HG03135 (cell line): Measurements from ENCODE around the gene SH2D6.
"Not testable (repeated sequence)": the region's sequence is repeated elsewhere in the genome, so short reads cannot be mapped to it uniquely, and the experiment has no call there.

Experiments
- ATAC-seq: cut with Tn5 transposase; IDR thresholded peaks from one replicate; pipeline ENCODE4 v1.9.1; 2021; ENCODE audit warnings: mild to moderate bottlenecking, moderate library complexity; ENCODE audit not compliant: unreplicated experiment

Gene SH2D6

DNA sequence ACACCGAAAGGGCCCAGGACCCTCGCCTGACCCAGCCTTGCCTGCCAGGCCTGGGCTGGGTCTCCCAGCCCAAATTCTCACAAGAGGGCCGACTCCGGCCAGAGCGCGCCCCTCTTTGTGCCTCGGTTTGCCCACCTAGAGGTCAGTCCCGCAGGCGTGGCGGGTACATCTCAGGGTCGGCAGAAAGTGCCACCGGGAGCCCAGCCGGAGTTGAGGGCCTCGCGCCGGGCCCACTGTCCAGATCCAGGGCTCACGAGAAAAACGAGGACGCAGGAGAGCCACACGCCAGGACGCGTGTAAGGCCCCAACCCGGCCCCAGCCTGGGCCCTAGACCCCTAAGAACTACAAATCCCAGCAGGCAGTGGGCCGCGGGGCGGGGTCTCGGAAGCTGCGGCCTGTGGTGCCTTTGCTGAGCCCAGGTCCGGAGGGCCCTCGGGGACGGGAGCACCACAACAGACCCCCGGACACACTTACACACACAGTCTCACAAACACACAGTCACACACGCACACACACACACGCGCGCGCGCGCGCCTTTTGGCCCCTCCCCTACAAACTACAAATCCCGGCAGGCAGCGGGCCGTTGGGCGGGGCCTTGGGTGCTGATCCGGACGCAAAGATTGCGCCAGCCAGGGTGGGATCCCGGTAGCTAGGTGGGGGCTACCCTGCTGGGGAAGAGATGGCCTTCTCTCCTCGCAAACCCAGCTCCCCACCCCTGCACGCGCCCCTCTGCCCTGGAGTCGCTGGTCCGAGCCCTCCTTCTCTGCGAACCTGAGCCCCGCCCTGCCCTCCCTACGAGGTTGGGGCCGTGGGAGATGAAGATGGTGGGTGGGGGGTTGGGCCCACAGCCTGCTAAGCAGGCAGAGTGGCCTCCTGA is at the start of gene SH2D6:
Gene SH2D6, plus strand, starts transcription at position 583 of the 877 bp plus-strand sequence. CDS start 10,752 bp downstream, outside the sequence.
- peak; percentile 85 for ATAC-seq

DNA sequence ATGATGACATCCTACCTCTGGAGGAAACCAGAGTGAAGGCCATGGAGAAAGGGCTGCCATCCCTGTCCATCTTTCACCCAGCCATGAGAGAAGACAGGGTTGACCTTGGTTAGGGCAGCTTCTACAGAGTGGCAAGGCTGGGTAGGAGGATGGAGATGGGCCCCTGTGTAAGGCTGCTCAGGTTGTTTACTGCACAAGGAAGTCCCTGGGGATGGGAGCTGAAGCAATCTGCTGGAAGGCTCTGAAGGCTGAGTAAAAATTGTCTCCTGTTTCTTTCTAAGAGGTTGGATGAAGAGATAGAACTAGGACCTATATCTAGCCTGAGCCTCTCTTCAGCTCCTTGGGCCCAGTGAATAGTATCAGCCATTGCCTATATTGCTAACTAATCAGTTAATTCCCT is 49.6 kb upstream of the SH2D6 start:
- ATAC-seq = no peak

DNA sequence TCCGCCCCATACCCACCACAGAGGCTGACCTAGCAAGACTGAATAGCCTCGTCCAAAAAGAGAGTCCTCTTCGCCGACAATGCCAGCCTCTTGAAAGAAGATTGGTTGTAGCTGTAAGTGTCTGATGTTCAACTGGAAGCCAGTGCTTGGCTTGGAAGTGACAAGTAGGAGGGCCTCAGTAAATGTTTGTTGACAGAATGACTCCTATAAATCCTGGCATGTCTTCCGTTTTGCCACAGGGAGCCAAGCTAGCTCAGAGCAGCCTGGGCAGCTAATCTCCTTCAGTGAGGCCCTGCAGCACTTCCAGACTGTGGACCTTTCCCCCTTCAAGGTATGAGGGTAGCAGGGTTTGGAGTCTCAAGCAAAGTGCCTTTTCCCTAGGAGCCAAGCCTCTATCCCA is 49.0 kb upstream of the SH2D6 start:
- no peak for ATAC-seq

DNA sequence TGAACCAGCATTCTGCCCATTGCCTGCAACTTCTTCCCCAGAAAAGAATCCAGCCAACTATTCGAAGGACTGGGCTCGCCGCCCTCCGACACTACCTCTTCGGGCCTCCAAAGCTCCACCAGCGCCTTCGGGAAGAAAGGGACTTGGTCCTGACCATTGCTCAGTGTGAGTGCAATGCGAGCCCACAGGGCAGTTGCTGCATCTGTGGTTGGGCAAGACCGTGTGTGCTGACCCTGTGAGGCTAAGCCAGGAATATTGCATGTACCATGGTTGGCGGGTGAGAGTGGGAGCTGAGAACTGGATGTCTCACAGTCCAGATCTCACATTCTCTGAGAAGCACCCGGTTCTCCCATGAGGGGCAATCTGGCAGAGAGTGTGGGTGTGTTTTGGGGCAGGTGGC is 47.5 kb upstream of the SH2D6 start:
- ATAC-seq = no peak

DNA sequence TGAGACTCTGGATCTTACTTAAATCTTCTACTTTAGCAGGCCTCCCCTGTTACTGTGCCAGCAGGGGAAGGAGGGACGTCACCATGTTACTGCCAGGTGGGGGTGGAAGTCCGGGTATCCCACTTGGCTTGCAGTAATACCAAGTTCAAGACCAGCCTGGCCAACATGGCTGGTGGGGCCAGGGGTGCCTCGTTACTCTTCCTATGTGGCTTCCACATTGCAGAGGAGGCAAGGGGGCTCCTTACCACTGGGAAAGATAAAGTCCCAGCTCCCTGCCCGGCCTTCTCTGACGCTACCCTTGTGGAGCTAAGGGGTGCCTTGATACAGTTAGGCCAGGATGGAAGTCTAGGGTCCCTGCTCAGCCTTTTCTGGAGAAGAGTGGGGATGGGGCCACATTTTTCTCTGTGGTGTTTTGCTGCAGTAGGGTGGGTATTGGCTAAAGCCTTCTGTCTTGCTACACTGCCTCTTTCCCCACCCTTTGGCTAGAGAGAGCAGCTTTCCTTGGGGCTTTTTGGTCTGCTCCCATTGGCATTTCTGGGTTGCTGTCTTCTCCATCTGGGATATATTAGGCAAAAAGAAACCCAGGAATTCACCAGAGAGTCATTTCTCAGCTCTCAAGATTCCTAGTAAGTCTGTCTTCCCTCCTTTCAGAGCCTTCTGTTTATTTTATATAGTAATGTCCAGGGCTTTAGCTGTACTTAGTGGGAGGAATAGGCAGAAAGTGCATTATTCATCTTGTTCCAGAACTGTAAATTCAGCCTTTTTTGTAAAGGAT is 42.0 kb upstream of the SH2D6 start:
- no peak for ATAC-seq

DNA sequence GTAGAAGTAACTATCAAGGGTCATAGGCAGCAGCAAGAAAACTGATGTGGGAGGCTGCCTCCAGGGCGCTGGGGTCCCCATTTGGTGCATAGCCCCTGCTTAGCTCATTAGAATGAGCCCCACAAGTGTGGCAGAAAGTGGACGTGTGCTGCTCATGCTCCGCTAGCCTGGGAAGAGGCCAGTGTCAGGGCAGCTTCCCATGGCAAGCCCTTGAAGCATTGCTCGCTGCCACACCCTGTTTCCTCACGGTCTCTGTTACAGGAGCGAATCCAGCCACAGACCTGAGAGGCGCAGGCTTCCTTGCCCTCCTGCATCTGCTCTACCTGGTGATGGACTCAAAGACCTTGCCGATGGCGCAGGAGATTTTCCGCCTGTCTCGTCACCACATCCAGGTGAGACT is 41.4 kb upstream of the SH2D6 start:
- no peak for ATAC-seq

DNA sequence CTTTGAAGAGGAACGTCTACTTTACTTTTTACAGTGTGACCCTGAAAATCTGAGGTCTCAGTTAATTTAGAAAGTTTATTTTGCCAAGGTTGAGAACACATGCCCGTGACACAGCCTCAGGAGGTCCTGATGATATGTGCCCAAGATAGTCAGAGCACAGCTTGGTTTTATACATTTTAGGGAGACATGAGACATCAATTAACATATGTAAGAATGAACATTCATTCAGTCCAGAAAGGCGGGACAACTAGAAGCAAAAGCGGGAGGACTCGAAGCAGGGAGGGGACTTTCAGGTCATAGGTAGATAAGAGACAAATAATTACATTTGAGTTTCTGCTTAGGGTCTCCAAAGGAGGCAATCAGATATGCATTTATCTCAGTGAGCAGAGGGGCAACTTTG is 40.3 kb upstream of the SH2D6 start:
- ATAC-seq = no peak

DNA sequence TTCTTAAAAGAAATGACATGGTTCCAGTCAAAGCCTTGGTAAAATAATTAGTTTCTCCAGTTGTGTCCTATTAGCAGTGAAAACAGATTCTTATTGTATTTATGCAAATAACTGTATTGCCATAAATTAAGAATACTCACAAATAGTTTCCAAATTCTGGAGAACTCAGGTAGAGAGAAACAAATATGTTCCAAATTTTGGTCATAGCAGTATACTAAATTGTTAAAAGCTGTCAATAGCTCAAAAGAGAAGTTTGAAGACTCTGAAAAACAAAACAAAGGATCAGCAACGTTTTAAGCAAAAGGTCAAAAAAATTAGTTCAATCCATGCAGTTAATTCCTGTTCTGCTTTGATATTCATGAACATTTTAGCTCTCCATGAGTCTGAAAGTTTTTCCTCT is 38.5 kb upstream of the SH2D6 start:
- ATAC-seq = no peak

DNA sequence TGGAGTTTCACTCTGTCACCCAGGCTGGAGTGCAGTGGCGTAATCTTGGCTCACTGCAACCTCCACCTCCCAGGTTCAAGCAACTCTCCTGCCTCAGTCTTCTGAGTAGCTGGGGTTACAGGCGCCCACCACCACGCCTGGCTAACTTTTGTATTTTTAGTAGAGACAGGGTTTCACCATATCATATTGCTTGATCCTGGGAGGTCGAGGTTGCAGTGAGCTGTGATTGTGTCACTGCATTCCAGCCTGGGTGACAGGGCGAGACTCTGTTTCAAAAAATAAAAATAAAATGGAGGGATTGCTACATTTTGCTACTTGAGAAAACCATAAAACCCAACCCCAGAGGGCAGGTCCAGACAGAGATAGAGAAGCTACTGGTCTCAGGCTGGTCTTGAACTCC is 35.4 kb upstream of the SH2D6 start:
- not testable (repeated sequence) for ATAC-seq

DNA sequence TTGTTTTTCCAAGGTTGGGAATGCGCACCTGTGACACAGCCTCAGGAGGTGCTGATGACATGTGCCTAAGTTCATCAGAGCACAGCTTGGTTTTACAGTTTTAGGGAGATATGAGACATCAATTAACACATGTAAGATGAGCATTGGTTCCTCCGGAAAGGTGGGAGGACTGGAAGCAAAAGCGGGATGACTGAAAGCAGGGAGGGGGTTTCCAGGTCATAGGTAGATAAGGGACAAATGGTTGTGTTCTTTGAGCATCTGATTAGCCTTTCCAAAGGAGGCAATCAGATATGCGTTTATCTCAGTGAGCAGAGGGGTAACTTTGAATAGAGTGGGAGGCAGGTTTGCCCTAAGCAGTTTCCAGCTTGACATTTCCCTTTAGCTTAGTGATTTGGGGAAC is 34.7 kb upstream of the SH2D6 start:
- no peak for ATAC-seq

DNA sequence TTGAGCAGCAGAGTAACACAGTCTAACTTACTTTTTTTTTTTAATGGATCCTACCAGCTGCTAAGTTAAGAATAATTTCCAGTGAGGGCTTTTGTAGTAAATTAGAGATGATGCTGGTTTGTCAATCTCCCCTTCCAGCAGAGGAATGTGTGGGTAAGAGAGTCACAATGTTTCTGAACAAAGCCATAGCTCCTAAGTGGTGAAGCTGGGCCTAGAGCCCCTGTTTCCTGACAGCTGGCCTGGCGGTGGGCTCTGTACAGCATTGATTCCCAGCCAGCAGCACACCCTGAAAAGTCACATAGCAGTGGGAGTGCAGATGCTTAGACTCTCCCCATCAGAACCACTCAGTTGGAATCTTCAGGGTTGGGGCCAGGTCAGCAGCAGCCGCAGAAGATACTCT is 32.8 kb upstream of the SH2D6 start:
- ATAC-seq = no peak

DNA sequence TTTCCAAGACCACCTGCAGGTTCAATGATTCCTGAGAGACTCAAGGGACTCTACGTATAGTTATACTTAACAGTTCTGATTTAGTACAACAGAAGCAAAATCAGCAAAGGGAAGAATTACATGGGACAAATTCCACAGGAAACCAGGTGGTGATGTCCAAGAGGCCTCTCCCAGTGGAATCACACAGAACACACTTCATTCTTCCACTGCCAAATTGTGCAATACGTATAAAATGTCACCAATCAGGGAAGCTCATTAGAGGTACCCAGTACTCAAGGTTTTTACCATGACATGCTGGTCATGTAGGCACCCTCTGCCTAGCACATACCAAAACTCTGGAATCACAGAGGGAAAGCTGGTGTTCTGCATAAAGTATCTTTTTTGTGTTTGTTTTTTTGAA is 30.8 kb upstream of the SH2D6 start:
- no peak for ATAC-seq

DNA sequence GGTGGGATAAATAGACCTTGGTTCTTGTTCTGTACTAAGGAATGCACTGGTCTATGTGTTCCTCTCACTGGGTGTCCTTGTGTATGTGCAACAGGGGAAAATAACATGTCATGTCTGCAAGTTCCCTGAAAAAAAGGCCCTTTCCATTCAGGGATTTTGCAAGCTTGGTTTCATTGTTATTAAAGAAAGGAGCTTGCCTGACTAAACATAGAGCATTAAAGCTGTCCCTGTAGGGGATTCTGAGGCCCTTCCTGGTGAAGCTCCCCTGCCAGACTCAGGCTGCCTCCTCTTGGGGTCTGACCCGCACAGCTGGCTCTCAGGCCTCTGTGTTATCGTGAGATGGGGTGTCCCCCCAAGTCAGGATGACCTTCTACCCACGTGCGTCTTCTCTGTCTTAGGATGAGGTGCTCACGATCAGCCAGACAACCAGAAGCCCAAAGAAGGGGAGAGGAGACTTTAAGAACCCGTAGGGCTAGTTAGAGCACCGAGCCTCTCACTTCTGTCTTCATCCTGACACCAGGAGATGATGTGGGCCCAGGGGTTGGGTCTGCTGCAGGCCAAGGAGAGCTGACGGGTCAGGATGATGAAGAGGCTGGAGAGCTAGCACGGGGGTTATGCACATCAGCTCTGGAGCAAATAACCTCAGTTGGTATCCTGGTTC is 29.5 kb upstream of the SH2D6 start:
- ATAC-seq = no peak

DNA sequence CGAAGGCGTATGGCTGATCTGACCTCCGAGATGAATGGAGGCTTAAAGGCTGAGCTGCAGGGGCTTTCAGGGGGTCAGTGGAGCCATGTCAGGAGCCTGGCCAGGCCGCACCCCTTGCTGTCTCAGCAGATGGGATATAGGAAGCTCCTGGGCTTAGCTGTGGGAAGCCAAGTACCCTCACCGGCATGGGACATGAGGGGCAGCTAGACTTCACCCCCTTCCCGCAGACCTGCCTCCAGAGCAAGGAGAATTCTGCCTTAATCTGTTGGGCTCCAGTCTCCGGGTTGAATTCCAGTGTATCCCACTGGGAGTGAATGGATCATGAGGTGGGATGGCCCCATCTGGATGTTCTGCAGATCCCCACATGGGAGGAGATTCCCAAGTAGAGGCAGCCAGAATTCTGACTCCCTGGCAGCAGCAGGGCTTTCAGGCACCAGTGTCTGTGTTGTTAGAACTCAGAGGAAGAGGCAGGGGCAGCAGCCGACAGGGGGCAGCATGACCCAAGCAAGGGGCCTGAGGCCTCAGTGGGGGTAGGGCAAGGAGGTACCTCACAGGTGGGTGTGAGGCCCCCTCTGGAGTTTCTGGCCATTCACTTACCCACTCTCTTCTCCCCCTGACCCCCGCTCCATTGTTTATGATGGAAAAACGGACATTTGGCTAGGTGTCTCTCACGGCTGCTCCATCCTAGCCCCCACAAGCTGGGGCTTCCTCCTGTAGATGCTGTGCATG is 27.4 kb upstream of the SH2D6 start:
- ATAC-seq = no peak

DNA sequence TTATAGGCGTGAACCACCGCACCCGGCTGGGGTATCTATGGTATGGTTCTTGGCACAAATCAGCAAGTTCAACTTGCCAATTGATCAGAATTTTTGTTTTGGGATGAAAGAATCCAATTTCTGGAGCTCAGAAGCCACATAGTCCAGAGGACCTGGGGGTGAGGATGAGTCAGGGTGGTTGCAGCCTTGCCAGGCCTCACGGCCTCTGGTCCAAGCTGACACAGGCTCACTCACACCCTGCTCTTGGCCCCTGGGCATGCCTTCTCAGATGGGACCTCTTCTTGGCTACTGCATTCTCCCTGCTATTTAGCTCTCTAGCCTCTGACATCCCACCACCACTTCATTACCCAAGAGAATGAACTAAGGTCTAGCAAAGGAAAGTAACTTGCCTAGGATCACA is 24.7 kb upstream of the SH2D6 start:
- no peak for ATAC-seq

DNA sequence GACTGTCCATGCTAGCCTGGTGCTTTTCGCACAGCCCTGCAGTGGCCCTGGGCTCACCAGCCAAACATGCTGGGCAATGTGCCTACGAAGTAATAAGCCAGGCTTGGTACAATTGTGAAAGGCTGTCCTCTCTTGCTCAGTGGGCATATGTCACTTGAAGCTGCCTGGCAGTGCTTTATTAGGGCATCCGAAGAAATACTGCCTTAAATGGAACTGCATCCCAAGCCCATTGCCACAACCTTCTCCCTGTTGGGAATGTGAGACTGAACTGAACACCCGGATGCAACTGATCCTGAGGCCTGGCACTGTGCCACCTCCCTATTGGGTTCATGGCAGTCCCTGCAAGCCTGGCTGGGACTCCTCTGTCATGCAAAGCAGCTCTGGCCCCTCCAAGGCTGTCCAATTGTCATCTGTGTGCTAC is 24.2 kb upstream of the SH2D6 start:
- ATAC-seq = no peak

DNA sequence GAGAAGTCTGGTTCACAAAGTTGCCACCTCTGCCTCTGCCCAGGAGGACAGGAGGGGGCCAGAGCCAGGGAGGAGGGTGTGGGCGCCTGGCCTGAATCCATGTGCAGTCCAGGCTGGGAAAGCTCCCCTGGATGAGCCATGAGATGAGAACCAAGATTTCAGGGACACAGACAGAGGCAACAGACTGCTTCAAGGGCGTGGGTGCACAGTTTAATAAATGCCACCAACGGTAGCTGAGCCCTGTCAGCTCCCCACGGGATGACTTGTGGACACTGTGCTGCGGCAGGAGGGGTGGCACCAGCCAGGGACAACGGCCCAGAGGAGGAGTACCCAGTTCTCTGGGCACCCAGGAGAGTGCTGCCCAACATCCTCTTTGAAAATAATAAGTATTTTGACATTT is 23.5 kb upstream of the SH2D6 start:
- no peak for ATAC-seq

DNA sequence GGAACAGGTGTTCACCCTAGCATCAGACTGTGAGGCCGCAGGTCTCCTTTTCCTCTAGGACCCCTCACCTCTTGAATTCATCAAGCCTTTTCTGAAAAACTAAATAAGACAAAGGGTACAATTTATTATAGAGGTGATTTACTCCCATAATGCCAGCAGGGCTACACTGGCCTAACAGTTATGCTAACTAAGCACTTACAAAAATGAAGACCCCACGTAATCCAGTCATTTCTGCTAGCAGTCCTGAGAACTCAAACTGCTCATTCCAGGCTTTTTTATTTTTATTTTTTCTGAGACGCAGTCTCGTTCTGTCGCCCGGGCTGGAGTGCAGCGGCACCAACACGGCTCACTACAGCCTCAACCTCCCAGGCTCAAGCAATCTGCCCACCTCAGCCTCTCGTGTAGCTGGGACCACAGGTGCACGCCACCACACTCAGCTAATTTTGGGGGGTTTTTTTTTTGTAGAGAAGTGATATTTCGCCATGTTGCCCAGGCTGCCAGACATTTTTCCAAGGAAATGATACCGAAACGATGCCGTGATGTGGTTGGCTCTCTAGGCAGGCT is 22.5 kb upstream of the SH2D6 start:
- no peak for ATAC-seq

DNA sequence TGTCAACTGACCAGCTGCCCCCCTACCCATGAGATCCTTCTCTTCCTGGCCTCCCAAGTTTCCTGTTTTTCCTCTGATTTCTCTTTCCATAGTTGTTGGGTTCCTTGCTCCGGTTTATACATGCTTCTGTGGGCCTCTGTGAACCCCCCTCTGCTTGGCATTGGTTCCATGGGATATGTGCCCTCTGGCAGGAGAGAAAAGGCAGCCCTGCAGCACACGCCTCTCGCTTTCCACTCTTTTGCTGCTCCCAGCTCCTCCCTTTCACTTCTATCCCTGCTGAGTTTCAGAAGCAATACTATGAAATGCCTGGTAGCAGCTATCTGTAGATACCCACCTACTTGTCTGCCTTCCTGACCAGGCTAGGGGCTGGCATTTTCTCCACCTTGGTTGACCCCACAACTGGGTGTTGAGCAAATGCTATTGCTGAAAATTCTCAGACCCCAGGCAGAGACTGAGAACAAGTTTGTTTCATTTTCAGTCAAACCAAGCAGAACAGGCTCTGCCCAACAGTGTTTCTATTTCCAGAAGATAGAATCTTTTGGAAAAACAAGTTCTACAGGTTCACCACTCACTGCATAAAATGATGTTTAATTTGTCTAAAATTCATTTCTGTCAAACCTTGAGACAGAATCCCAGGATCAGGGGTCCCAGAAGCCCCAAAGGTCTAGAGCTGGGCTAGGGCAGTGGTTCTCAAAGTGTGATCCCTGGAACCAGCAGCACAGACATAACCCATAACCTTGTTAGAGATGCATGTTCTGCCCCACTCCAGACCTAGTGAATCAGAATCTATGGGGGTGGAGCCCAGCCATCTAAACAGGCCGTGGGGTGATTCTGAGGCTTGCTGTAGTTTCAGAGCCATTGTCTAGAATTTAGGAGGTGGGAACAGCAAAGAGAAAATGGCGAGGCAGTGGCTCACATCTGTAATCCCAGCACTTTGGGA is 21.7 kb upstream of the SH2D6 start:
- ATAC-seq = no peak

DNA sequence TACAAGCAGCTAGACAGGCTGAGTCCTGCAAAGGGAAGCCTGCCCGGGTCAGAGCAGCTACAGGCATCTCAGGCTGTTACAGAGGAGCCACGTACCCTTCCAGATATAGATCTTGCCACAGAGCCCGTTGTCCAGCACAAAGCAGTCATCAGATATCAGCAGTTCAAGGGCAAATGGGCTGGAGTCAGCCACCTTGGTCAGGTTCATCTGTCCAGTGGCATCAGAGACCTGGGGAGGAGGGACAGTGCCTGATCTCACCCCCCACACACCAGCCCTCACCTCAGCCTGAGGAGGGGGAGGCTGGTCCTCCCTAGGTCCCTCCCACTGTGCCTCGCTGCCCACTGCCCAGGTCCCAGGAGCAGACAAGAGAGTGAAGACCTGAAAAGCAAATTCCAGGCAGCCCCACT is 20.6 kb upstream of the SH2D6 start:
- no peak for ATAC-seq
